Tongue (tissue), 1 donor: ENCODE data around the gene RBSN. TPM values are rescaled to one million over a fixed set of nuclear protein-coding genes. Genes with fewer than 3 reads are reported as not detected.

Experiments used
- total RNA-seq: library from RNA; depleted of rRNA; stranded (reverse); fragments of >200 nt; gene quantifications from one replicate; pipeline ENCODE4 v1.2.3, GENCODE V29; 2014

The RBSN gene
- total RNA-seq, 1 donor from 2014 or later: 44.6 TPM

Other genes with a start within 250 kb of the RBSN start
- 42.7 TPM for gene NR2C2, start 151.6 kb downstream of the RBSN start, total RNA-seq
- gene MRPS25, start 33.8 kb downstream of the RBSN start, total RNA-seq: 28.3 TPM
- gene CAPN7, start 107.1 kb upstream of the RBSN start, total RNA-seq: 54.7 TPM
- 37.1 TPM for gene SH3BP5, start 233.4 kb upstream of the RBSN start, total RNA-seq